OCI-LY1 (cell line): ENCODE data around the gene UNC93A.

Source experiments
- H2AFZ ChIP-seq: fragments of 200-600 bp; sonication (generic), shearing (Covaris generic); 2 replicates; pipeline ENCODE4 v1.6.0; 2014; ENCODE audit warnings: antibody characterized with exemption, mild to moderate bottlenecking, low read length
- H3F3A ChIP-seq: fragments of 200-600 bp; sonication (generic), shearing (Covaris generic); 2 replicates; pipeline ENCODE4 v1.6.0; 2014; ENCODE audit warnings: mild to moderate bottlenecking, antibody characterized with exemption, low read length, moderate library complexity; ENCODE audit not compliant: insufficient read depth
- H3K27ac ChIP-seq: fragments of 200-600 bp; sonication (generic); 2 replicates; pipeline ENCODE4 v1.5.1; 2014; ENCODE audit warnings: low read length, mixed run types, mild to moderate bottlenecking, low read depth; ENCODE audit not compliant: poor library complexity, severe bottlenecking
- H3K27me3 ChIP-seq: fragments of 200-600 bp; sonication (generic); 2 replicates; pipeline ENCODE4 v1.6.0; 2014; ENCODE audit warnings: antibody characterized with exemption, mild to moderate bottlenecking, low read length, moderate library complexity; ENCODE audit not compliant: insufficient read depth
- H3K36me3 ChIP-seq: fragments of 200-600 bp; sonication (generic); 2 replicates; pipeline ENCODE4 v1.6.1; 2014; ENCODE audit warnings: mild to moderate bottlenecking, antibody characterized with exemption, low read length, moderate library complexity, mixed read lengths; ENCODE audit not compliant: insufficient read depth
- H3K4me1 ChIP-seq: fragments of 200-600 bp; sonication (generic); 2 replicates; pipeline ENCODE4 v1.5.1; 2014; ENCODE audit warnings: mild to moderate bottlenecking, low read length, moderate library complexity; ENCODE audit not compliant: insufficient read depth, severe bottlenecking
- H3K4me2 ChIP-seq: fragments of 200-600 bp; sonication (generic), shearing (Covaris generic); 2 replicates; pipeline ENCODE4 v1.6.1; 2014; ENCODE audit warnings: low read length
- H3K4me3 ChIP-seq: fragments of 200-600 bp; sonication (generic); 2 replicates; pipeline ENCODE4 v1.5.1; 2014; ENCODE audit warnings: low read length, low read depth, mild to moderate bottlenecking, mixed read lengths; ENCODE audit not compliant: poor library complexity, severe bottlenecking
- H3K79me2 ChIP-seq: fragments of 200-600 bp; shearing (Covaris generic); 2 replicates; pipeline ENCODE4 v1.6.1; 2016; ENCODE audit warnings: mixed run types, low read length, mixed read lengths; ENCODE audit not compliant: insufficient read depth
- H3K9ac ChIP-seq: fragments of 200-600 bp; sonication (generic), shearing (Covaris generic); 2 replicates; pipeline ENCODE4 v1.6.1; 2014; ENCODE audit warnings: mild to moderate bottlenecking, low read length, mixed read lengths
- H3K9me2 ChIP-seq: fragments of 200-600 bp; sonication (generic), shearing (Covaris generic); 2 replicates; pipeline ENCODE4 v1.6.1; 2014; ENCODE audit warnings: low read depth, mild to moderate bottlenecking, low read length, mixed read lengths
- H3K9me3 ChIP-seq: fragments of 200-600 bp; shearing (Covaris generic); 2 replicates; pipeline ENCODE4 v1.6.1; 2014; ENCODE audit warnings: low read length, mixed read lengths
- H4K20me1 ChIP-seq: fragments of 200-600 bp; sonication (generic), shearing (Covaris generic); 2 replicates; pipeline ENCODE4 v1.6.0; 2016; ENCODE audit warnings: mild to moderate bottlenecking, low read length; ENCODE audit not compliant: insufficient read depth
- EZH2 ChIP-seq: fragments of 200-600 bp; sonication (generic), shearing (Covaris generic); IDR thresholded peaks from 2 replicates; pipeline ENCODE4 v1.8.0; 2017; ENCODE audit warnings: borderline replicate concordance, mixed run types, mild to moderate bottlenecking, antibody characterized with exemption, low read length, moderate library complexity, mixed read lengths
- TF ChIP-seq, protein P1 (sequence below): fragments of 200-600 bp; sonication (generic), shearing (Covaris generic); IDR thresholded peaks from 2 replicates; pipeline ENCODE4 v1.5.1; 2017; ENCODE audit warnings: mild to moderate bottlenecking, antibody characterized with exemption, low read length, moderate library complexity, mixed read lengths

Gene UNC93A

DNA sequence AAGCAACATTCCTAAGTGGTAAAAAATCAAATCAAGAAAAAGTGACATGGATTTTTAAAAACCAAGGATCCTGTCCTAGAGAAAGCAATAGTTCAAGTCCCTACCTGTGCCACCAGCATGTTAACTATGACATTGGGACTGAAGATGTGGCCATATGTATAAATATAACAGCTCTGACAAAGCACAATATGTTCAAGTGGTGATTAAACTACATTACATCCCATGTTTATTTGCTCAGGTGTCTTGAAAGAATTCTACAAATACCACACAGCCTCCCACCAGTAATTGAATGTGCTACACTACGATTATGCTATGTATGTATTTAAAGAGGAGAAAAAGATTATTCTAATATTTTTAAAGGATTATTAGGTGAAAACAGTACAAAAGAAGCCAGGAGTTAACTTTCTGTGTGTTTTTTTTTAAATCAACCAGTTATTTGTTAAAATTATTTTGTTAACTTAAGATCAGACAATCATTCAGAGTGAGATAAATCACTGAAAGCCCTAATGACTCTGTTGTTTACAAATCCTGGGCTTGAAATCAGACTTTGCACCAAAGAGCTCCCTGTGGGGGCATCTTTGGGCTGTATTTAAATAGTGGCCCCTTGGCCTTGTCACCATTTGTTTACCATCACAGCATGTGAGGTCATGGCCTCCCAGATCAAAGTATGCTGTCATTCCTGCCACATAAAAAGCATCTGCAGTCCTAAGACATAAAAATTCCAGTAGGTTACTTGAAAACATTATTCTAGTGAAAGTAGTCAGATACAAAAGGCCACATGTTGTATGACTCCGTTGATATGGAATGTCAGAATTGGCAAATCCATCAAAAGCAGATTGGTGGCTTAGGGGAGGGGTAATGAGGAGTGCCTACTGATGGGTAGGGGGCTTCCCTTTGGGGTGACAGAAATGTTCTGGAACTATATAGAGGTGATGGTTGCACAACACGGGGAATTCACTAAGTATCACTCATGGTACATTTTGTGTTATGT is 50.8 kb downstream of the UNC93A start:
- 0 out of 2 replicates have a peak, but pooled peaks cover 5% of the 10 kb centered on the region for H3K27me3 ChIP-seq
- H3K36me3 ChIP-seq, result no peaks in the 10 kb centered on the region
- no peak overlapping the region for H3K4me2 ChIP-seq
- H3K9ac ChIP-seq, result no peak overlapping the region
- no peak overlapping the region for H3K4me3 ChIP-seq
- no peaks in the 10 kb centered on the region for H3F3A ChIP-seq
- no peak overlapping the region for H3K27ac ChIP-seq
- no peak overlapping the region for H2AFZ ChIP-seq
- no peak for TF ChIP-seq EZH2
- TF ChIP-seq, protein P1, sequence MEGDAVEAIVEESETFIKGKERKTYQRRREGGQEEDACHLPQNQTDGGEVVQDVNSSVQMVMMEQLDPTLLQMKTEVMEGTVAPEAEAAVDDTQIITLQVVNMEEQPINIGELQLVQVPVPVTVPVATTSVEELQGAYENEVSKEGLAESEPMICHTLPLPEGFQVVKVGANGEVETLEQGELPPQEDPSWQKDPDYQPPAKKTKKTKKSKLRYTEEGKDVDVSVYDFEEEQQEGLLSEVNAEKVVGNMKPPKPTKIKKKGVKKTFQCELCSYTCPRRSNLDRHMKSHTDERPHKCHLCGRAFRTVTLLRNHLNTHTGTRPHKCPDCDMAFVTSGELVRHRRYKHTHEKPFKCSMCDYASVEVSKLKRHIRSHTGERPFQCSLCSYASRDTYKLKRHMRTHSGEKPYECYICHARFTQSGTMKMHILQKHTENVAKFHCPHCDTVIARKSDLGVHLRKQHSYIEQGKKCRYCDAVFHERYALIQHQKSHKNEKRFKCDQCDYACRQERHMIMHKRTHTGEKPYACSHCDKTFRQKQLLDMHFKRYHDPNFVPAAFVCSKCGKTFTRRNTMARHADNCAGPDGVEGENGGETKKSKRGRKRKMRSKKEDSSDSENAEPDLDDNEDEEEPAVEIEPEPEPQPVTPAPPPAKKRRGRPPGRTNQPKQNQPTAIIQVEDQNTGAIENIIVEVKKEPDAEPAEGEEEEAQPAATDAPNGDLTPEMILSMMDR, result no peak
- H3K9me3 ChIP-seq, result no peaks in the 10 kb centered on the region
- H4K20me1 ChIP-seq, result no peaks in the 10 kb centered on the region
- H3K9me2 ChIP-seq, result no peaks in the 10 kb centered on the region
- H3K4me1 ChIP-seq, result no peaks in the 10 kb centered on the region
- H3K79me2 ChIP-seq, result no peaks in the 10 kb centered on the region

DNA sequence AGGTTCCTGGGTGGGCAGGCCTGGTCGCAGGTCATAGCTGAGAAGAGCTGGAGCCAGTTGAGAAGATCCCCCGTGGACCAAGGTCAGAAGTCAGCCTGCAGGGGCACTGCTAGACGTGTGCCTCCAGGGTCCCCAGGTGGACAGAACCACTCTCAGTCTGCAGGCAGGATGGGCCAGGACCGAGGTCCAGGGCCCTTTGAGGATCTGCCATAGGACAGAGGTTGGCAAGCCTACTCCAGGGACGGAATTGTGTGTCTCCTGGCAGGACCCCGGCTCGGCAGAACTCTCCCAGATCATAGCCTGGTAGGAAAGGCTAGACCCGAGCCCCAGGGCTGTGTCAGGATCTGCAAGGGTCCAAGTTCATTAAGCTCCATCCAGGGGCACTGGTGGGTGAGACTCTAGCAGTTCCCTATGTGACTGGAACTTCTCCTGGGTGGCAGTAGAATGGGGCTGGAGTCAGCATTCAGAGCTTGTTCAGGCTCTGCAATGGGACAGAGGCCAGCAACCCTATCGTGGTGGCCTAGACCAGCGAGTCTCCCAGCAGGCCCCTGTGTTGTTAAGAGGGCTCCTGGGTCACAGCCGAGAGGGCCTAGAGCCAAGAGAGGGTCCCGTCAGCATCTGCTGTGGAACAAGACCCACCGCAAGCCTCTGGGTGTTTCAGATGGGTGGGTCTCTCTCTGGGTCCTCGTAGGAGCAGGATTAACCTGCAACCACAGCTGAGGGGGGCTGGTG is 51.9 kb downstream of the UNC93A start:
- Histone ChIP-seq H3K4me2 (no peak overlapping the region), H4K20me1 (no peaks in the 10 kb centered on the region), H3K79me2 (no peaks in the 10 kb centered on the region), H3K4me1 (no peaks in the 10 kb centered on the region), H2AFZ (no peak overlapping the region), H3K27me3 (0 out of 2 replicates have a peak, but pooled peaks cover 5% of the 10 kb centered on the region), H3K27ac (no peak overlapping the region), H3K9me2 (no peaks in the 10 kb centered on the region), H3F3A (no peaks in the 10 kb centered on the region), H3K9ac (no peak overlapping the region), H3K9me3 (no peaks in the 10 kb centered on the region), H3K4me3 (no peak overlapping the region), H3K36me3 (no peaks in the 10 kb centered on the region)
- TF ChIP-seq EZH2, result no peak
- TF ChIP-seq, protein P1, result no peak

GRCh38 chr6:167345348-167345747 is 54.2 kb downstream of the UNC93A start:
- H3K27me3 ChIP-seq, result 0 out of 2 replicates have a peak, but pooled peaks cover 5% of the 10 kb centered on the region
- TF ChIP-seq, protein P1, result no peak
- TF ChIP-seq EZH2, result no peak
- H3K4me1 ChIP-seq, result peaks cover under 1% of the 10 kb centered on the region
- no peak overlapping the region for H2AFZ ChIP-seq
- no peaks in the 10 kb centered on the region for H3K36me3 ChIP-seq
- H4K20me1 ChIP-seq, result no peaks in the 10 kb centered on the region
- no peak overlapping the region for H3K27ac ChIP-seq
- no peaks in the 10 kb centered on the region for H3F3A ChIP-seq
- H3K9ac ChIP-seq, result no peak overlapping the region
- H3K79me2 ChIP-seq, result no peaks in the 10 kb centered on the region
- no peak overlapping the region for H3K4me2 ChIP-seq
- H3K9me2 ChIP-seq, result no peaks in the 10 kb centered on the region
- no peaks in the 10 kb centered on the region for H3K9me3 ChIP-seq
- H3K4me3 ChIP-seq, result no peak overlapping the region
